NCI-H446 treated with DMSO at 0.1 percent for 48 hours (cell line): ENCODE measurements around the gene TRDMT1.

Source experiments
- DNase-seq: peaks from one replicate; lab custom pipeline; 2025; lab: John Stamatoyannopoulos, UW

The TRDMT1 gene

DNA sequence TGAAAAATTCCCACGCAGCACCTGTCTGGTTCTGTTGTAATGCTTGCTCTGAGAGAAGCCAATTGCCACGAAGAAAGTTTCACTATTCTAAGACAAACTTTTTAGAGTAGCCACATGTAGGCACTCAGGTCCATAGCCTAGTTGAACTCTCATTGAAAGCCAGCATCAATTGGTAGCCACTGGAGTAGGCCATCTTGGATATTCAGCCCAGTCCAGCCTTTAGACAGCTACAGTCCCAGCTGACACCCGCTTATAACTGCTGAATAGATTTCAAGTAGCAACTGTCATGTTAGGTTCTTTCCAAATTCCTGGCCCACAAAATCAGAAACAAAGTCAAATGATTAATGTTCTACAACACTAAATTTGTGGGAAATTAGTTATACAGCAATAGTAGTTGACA, 103.5 kb downstream of the TRDMT1 start:
- DNase-seq, result no peak
